ENCODE data around the gene CPXM1. TPM values are rescaled to one million over a fixed set of nuclear protein-coding genes. Genes with fewer than 3 reads are reported as not detected.
A peak's percentile ranks its signal among the peaks of the same experiment; 100 is the strongest.
"Not testable (repeated sequence)": the region's sequence is repeated elsewhere in the genome, so short reads cannot be mapped to it uniquely, and the experiment has no call there.

The CPXM1 gene
- polyA plus RNA-seq, 3 donors: 0.05 TPM; not detected in 2

- peaks cover 21% of the 10 kb centered on the region for H3K4me1 Mint-ChIP-seq
- H3K4me3 Mint-ChIP-seq: no peak overlapping the region
- Histone ChIP-seq H3K4me2 (replicated peaks; ENCODE audit: extremely low read depth, low read length, poor library complexity, severe bottlenecking) (no peak overlapping the region), H3K27ac (ENCODE audit: low read depth in 1 of 2, low read length in 2 of 2) (no peak overlapping the region), H3K36me3 (replicated peaks in 1 of 2; ENCODE audit: control insufficient read depth in 1 of 2, insufficient read depth in 2 of 2, low read length in 2 of 2) (no peaks in the 10 kb centered on the region), H3K9me3 (replicated peaks in 1 of 2; ENCODE audit: control insufficient read depth in 1 of 2, insufficient read depth in 1 of 2, low read length in 2 of 2) (no peaks in the 10 kb centered on the region), H3K9ac (ENCODE audit: insufficient read depth, low read length, poor library complexity, severe bottlenecking) (no peak overlapping the region), H4K20me1 (ENCODE audit: insufficient read depth, low read length) (no peaks in the 10 kb centered on the region), H3K79me2 (ENCODE audit: insufficient read depth, low read length) (no peaks in the 10 kb centered on the region), H2AFZ (ENCODE audit: insufficient read depth, low read depth, low read length, poor library complexity, severe bottlenecking) (no peak overlapping the region), H3K4me1 (ENCODE audit: control insufficient read depth in 1 of 2, insufficient read depth in 2 of 2, low read length in 2 of 2) (no peaks in the 10 kb centered on the region), H3K27me3 (ENCODE audit: control insufficient read depth in 2 of 2, insufficient read depth in 2 of 2, low read length in 2 of 2) (no peaks in the 10 kb centered on the region), H3K4me3 (replicated peaks in 1 of 3; ENCODE audit: low read depth in 2 of 3, low read length in 3 of 3) (no peak overlapping the region)
- intact Hi-C loops (cut with micrococcal nuclease): no loop called here
- no peak for TF ChIP-seq CTCF (IDR thresholded peaks at IDR 0.05)
- no peaks in the 10 kb centered on the region for H3K36me3 Mint-ChIP-seq
- H3K9me3 Mint-ChIP-seq: peaks cover 0 to 6% (median 2%) of the 10 kb centered on the region in 7 donors
- 80% methylated on average over 4 of the region's 9 CpGs for WGBS (ENCODE audit: insufficient coverage)
- peaks cover 7 to 12% (median 11%) of the 10 kb centered on the region in 3 donors for H3K27me3 Mint-ChIP-seq (ENCODE audit: low read depth in 3 of 3)
- no peak for DNase-seq
- H3K27ac Mint-ChIP-seq: no peak overlapping the region
Measured at GRCh38 chr20:2773812-2774211, 26.6 kb downstream of the CPXM1 start.

GRCh38 chr20:2771631-2772080 lies 28.8 kb downstream of the CPXM1 start:
- Histone ChIP-seq H2AFZ (ENCODE audit: insufficient read depth, low read depth, low read length, poor library complexity, severe bottlenecking) (peak overlapping the region; percentile 29), H3K79me2 (ENCODE audit: insufficient read depth, low read length) (no peaks in the 10 kb centered on the region), H3K4me1 (ENCODE audit: control insufficient read depth in 1 of 2, insufficient read depth in 2 of 2, low read length in 2 of 2) (no peaks in the 10 kb centered on the region), H3K4me3 (replicated peaks in 1 of 3; ENCODE audit: low read depth in 2 of 3, low read length in 3 of 3) (no peak overlapping the region), H3K36me3 (replicated peaks in 1 of 2; ENCODE audit: control insufficient read depth in 1 of 2, insufficient read depth in 2 of 2, low read length in 2 of 2) (no peaks in the 10 kb centered on the region), H3K27me3 (ENCODE audit: control insufficient read depth in 2 of 2, insufficient read depth in 2 of 2, low read length in 2 of 2) (no peaks in the 10 kb centered on the region), H3K27ac (ENCODE audit: low read depth in 1 of 2, low read length in 2 of 2) (no peak overlapping the region), H3K4me2 (replicated peaks; ENCODE audit: extremely low read depth, low read length, poor library complexity, severe bottlenecking) (no peak overlapping the region), H3K9me3 (replicated peaks in 1 of 2; ENCODE audit: control insufficient read depth in 1 of 2, insufficient read depth in 1 of 2, low read length in 2 of 2) (no peaks in the 10 kb centered on the region), H3K9ac (ENCODE audit: insufficient read depth, low read length, poor library complexity, severe bottlenecking) (no peak overlapping the region), H4K20me1 (ENCODE audit: insufficient read depth, low read length) (no peaks in the 10 kb centered on the region)
- WGBS (ENCODE audit: insufficient coverage): 32% methylated on average over 8 of the region's 12 CpGs
- no peak overlapping the region for H3K27ac Mint-ChIP-seq
- no peak for DNase-seq
- H3K4me3 Mint-ChIP-seq: no peak overlapping the region
- intact Hi-C loops (cut with micrococcal nuclease): no loop called here
- TF ChIP-seq CTCF (IDR thresholded peaks at IDR 0.05): no peak
- H3K4me1 Mint-ChIP-seq: peaks cover 14% of the 10 kb centered on the region
- H3K36me3 Mint-ChIP-seq: no peaks in the 10 kb centered on the region
- H3K27me3 Mint-ChIP-seq (ENCODE audit: low read depth in 3 of 3): peaks cover 9 to 11% (median 11%) of the 10 kb centered on the region in 3 donors
- peaks cover 0 to 5% (median 2%) of the 10 kb centered on the region in 7 donors for H3K9me3 Mint-ChIP-seq

- H3K9ac ChIP-seq (ENCODE audit: insufficient read depth, low read length, poor library complexity, severe bottlenecking); H3K9me3 Mint-ChIP-seq; H4K20me1 ChIP-seq (ENCODE audit: insufficient read depth, low read length); H3K4me3 ChIP-seq (replicated peaks in 1 of 3; ENCODE audit: low read depth in 2 of 3, low read length in 3 of 3); H3K27ac ChIP-seq (ENCODE audit: low read depth in 1 of 2, low read length in 2 of 2); intact Hi-C loops (cut with micrococcal nuclease); H3K4me1 ChIP-seq (ENCODE audit: control insufficient read depth in 1 of 2, insufficient read depth in 2 of 2, low read length in 2 of 2); H3K79me2 ChIP-seq (ENCODE audit: insufficient read depth, low read length); H3K4me2 ChIP-seq (replicated peaks; ENCODE audit: extremely low read depth, low read length, poor library complexity, severe bottlenecking); H3K36me3 ChIP-seq (replicated peaks in 1 of 2; ENCODE audit: control insufficient read depth in 1 of 2, insufficient read depth in 2 of 2, low read length in 2 of 2); H3K36me3 Mint-ChIP-seq; H2AFZ ChIP-seq (ENCODE audit: insufficient read depth, low read depth, low read length, poor library complexity, severe bottlenecking); H3K27me3 ChIP-seq (ENCODE audit: control insufficient read depth in 2 of 2, insufficient read depth in 2 of 2, low read length in 2 of 2); H3K27ac Mint-ChIP-seq; H3K4me3 Mint-ChIP-seq; DNase-seq; H3K9me3 ChIP-seq (replicated peaks in 1 of 2; ENCODE audit: control insufficient read depth in 1 of 2, insufficient read depth in 1 of 2, low read length in 2 of 2): not testable (repeated sequence)
- Mint-ChIP-seq H3K27me3 (ENCODE audit: low read depth in 3 of 3) (peaks cover 7 to 11% (median 11%) of the 10 kb centered on the region in 3 donors), H3K4me1 (peaks cover 14% of the 10 kb centered on the region)
- WGBS (ENCODE audit: insufficient coverage): 95% methylated on average over 10 of the region's 12 CpGs
Measured at GRCh38 chr20:2770091-2770490, 30.3 kb downstream of the CPXM1 start.
